Osteoblast (primary cell): ENCODE measurements around the gene C16orf54. TPM values are rescaled to one million over a fixed set of nuclear protein-coding genes. Genes with fewer than 3 reads are reported as not detected.
"Not testable (repeated sequence)": the region's sequence is repeated elsewhere in the genome, so short reads cannot be mapped to it uniquely, and the experiment has no call there.

Source experiments
- DNase-seq: peaks from one replicate; pipeline ENCODE4 v3.0.0; 2011; ENCODE audit warnings: low spot score, mixed read lengths; ENCODE audit not compliant: insufficient read length; ENCODE audit errors: missing footprints
- H2AFZ ChIP-seq: 2 replicates; pipeline ENCODE4 v1.6.0; 2011; ENCODE audit warnings: mild to moderate bottlenecking, low read length
- H3K27ac ChIP-seq: 2 replicates; pipeline ENCODE4 v1.5.1; 2011; ENCODE audit warnings: mild to moderate bottlenecking, low read depth, low read length, moderate library complexity
- H3K27me3 ChIP-seq: 2 replicates; pipeline ENCODE4 v1.6.0; 2012; ENCODE audit warnings: mild to moderate bottlenecking, control low read depth, inconsistent platforms, low read length, moderate library complexity; ENCODE audit not compliant: insufficient read depth
- H3K36me3 ChIP-seq: 2 replicates; pipeline ENCODE4 v1.5.1; 2011; ENCODE audit warnings: mild to moderate bottlenecking, low read length, control low read depth, moderate library complexity; ENCODE audit not compliant: insufficient read depth
- H3K4me1 ChIP-seq: 2 replicates; pipeline ENCODE4 v1.5.1; 2011; ENCODE audit warnings: mild to moderate bottlenecking, low read length, control low read depth, moderate library complexity; ENCODE audit not compliant: insufficient read depth
- H3K4me2 ChIP-seq: 2 replicates; pipeline ENCODE4 v1.6.0; 2011; ENCODE audit warnings: mild to moderate bottlenecking, low read length; ENCODE audit not compliant: insufficient read depth
- H3K4me3 ChIP-seq: fragments of 200-600 bp; sonication (generic); 3 replicates; pipeline ENCODE4 v1.5.1; 2012; ENCODE audit warnings: mild to moderate bottlenecking, low read length, inconsistent platforms; ENCODE audit not compliant: insufficient read depth
- H3K79me2 ChIP-seq: 2 replicates; pipeline ENCODE4 v1.6.0; 2012; ENCODE audit warnings: mild to moderate bottlenecking, low read length, control low read depth, inconsistent platforms; ENCODE audit not compliant: insufficient read depth
- H3K9me3 ChIP-seq: 2 replicates; pipeline ENCODE4 v1.5.1; 2011; ENCODE audit warnings: low read depth, low read length, control low read depth
- H4K20me1 ChIP-seq: 2 replicates; pipeline ENCODE4 v1.6.0; 2012; ENCODE audit warnings: mild to moderate bottlenecking, low read length, control low read depth; ENCODE audit not compliant: insufficient read depth
- CTCF ChIP-seq: IDR thresholded peaks from 2 replicates; pipeline ENCODE4 v1.5.1; 2011; ENCODE audit warnings: mild to moderate bottlenecking, low read depth, low read length, moderate library complexity; ENCODE audit errors: extremely low read depth
- total RNA-seq: library from RNA; depleted of rRNA; stranded (reverse); fragments of >200 nt; gene quantifications from 2 replicates; pipeline ENCODE4 v1.2.3, GENCODE V29; 2012

Gene C16orf54
- total RNA-seq, 1 donor, result 0.72 TPM

GRCh38 chr16:29784901-29785500 is 39.2 kb upstream of the C16orf54 start:
- no peaks in the 10 kb centered on the region for H4K20me1 ChIP-seq
- TF ChIP-seq CTCF, result peak; percentile 83
- peak overlapping the region; percentile 99 for H2AFZ ChIP-seq
- no peaks in the 10 kb centered on the region for H3K36me3 ChIP-seq
- peak overlapping the region; percentile 81 for H3K4me2 ChIP-seq
- peak; percentile 96 for DNase-seq
- H3K27me3 ChIP-seq, result peaks cover 17% of the 10 kb centered on the region
- peaks cover 7% of the 10 kb centered on the region for H3K4me1 ChIP-seq
- no peaks in the 10 kb centered on the region for H3K9me3 ChIP-seq
- H3K4me3 ChIP-seq, result peak overlapping the region; percentile 63
- no peak overlapping the region for H3K27ac ChIP-seq
- H3K79me2 ChIP-seq, result no peaks in the 10 kb centered on the region

- no peak overlapping the region for H3K27ac ChIP-seq
- H3K36me3 ChIP-seq, result no peaks in the 10 kb centered on the region
- peaks cover 7% of the 10 kb centered on the region for H3K4me1 ChIP-seq
- H2AFZ ChIP-seq, result no peak overlapping the region
- peaks cover 18% of the 10 kb centered on the region for H3K27me3 ChIP-seq
- no peak for DNase-seq
- no peaks in the 10 kb centered on the region for H3K9me3 ChIP-seq
- H3K4me3 ChIP-seq, result no peak overlapping the region
- H3K4me2 ChIP-seq, result no peak overlapping the region
- no peaks in the 10 kb centered on the region for H4K20me1 ChIP-seq
- no peak for TF ChIP-seq CTCF
- H3K79me2 ChIP-seq, result no peaks in the 10 kb centered on the region
These were observed 38.4 kb upstream of the C16orf54 start for GRCh38 chr16:29784157-29784556.

GRCh38 chr16:29783094-29783953 is 37.5 kb upstream of the C16orf54 start:
- H2AFZ ChIP-seq, H4K20me1 ChIP-seq, H3K4me2 ChIP-seq, H3K4me3 ChIP-seq, DNase-seq, H3K4me1 ChIP-seq, H3K36me3 ChIP-seq, H3K9me3 ChIP-seq, H3K79me2 ChIP-seq, H3K27ac ChIP-seq: not testable (repeated sequence)
- peaks cover 21% of the 10 kb centered on the region for H3K27me3 ChIP-seq

GRCh38 chr16:29779474-29779873 is 33.7 kb upstream of the C16orf54 start:
- no peaks in the 10 kb centered on the region for H3K79me2 ChIP-seq
- no peaks in the 10 kb centered on the region for H3K9me3 ChIP-seq
- no peak overlapping the region for H3K4me3 ChIP-seq
- H3K27me3 ChIP-seq, result peaks cover 21% of the 10 kb centered on the region
- DNase-seq, result no peak
- no peak for TF ChIP-seq CTCF
- H3K4me2 ChIP-seq, result no peak overlapping the region
- no peak overlapping the region for H3K27ac ChIP-seq
- no peak overlapping the region for H2AFZ ChIP-seq
- H3K4me1 ChIP-seq, result no peaks in the 10 kb centered on the region
- no peaks in the 10 kb centered on the region for H3K36me3 ChIP-seq
- no peaks in the 10 kb centered on the region for H4K20me1 ChIP-seq
